Measurements from ENCODE around the gene KRT23.
"Not testable (repeated sequence)": the region's sequence is repeated elsewhere in the genome, so short reads cannot be mapped to it uniquely, and the experiment has no call there.

Gene KRT23

GRCh38 chr17:40947929-40948328 is 10.5 kb upstream of the KRT23 start:
- no peak for DNase-seq

DNA sequence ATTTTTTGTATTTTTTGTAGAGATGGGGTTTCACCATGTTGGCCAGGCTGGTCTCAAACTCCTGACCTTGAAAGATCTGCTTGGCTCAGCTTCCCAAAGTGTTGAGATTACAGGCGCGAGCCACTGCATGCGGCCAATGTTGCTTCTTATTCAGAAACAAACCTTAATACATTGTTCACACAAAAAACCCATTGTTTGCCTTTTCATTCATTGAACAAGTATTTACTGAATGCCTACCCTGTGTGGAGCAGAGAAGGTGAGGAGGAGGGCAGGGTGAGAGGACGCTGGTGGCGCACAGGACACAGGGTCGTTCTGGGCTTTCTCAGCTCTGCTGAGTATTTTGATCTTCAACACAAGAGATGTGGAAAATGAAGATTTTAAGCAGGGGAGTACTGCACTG is 8.0 kb upstream of the KRT23 start:
- no peak for DNase-seq

DNA sequence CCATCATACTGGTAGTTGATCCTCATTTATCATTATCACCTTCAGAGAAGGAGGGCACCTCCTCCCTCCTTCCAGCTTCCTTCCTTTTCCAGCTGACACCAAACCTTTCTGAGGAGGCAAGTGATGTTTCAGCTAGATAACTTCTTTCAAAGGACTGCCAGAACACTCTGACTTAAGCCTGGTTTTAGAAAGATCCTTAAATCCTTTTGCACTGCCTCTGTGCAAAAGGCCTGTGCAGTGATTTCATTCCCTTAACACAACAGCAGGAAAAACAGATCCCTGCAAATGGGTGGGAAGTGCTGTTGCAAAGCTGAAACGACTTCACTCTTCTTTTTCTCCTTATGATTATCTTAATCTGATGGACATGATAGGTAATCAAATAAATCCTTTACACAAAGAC is 7.1 kb upstream of the KRT23 start:
- DNase-seq = no peak

DNA sequence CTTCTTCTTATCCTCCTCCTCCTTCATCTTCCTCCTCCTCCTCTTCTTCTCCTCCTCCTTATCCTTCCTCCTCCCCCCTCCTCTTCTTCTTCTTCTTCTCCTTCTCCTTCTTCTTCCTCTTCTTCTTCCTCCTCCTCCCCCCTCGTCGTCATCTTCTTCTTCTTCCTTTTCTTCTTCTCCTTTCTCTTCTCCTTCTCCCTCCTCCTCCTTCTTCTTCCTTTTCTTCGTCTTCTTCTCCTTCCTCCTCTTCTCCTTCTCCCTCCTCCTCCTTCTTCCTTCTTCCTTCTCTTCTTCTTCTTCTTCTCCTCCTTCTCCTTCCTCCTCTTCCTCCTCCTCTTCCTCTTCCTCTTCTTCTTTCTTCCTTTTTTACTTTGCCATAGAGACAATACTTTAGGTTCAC is 5.1 kb upstream of the KRT23 start:
- DNase-seq = no peak

GRCh38 chr17:40940266-40940665 is 2.8 kb upstream of the KRT23 start:
- no peak for DNase-seq

DNA sequence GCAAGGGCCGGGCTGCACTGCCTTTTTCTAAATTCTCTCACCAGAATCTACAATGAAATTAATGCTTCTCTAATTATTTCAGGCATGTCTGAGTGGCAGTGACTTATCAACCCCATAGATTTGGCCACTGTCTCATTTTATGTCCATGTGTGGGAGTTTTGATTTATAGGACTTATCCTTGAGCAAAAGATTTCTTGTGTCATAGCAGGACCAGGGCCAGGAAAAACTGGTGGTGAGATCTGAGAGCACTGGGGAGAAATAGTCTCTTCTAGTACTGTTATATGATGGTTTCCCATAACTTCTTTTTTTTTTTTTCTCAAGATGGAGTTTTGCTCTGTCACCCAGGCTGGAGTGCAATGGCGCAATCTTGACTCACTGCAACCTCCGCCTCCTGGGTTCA is 1.5 kb upstream of the KRT23 start:
- no peak for DNase-seq

DNA sequence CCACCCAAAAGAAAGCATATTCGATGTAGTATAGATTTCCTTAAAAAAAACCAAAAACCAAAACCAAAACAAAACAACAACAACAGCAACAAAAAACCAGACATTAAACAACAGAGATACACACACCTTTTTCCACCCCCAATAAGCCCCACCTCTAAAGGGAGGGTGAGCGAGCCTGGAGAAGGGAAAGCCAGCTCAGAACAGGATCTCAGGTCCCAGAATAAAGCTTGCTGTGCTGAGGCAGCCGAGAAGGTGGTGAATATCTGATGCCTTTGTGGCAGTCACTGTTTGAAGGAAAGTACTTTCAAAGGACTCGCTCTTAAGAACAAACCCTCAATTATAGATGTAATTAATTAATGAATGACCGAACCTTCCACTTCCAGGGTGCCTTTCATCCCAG is 470 bp downstream of the KRT23 start:
- DNase-seq = no peak

- no peak for DNase-seq
Measured at GRCh38 chr17:40936437-40936971, 942 bp downstream of the KRT23 start.

GRCh38 chr17:40935624-40936023 is 1.8 kb downstream of the KRT23 start:
- no peak for DNase-seq

DNA sequence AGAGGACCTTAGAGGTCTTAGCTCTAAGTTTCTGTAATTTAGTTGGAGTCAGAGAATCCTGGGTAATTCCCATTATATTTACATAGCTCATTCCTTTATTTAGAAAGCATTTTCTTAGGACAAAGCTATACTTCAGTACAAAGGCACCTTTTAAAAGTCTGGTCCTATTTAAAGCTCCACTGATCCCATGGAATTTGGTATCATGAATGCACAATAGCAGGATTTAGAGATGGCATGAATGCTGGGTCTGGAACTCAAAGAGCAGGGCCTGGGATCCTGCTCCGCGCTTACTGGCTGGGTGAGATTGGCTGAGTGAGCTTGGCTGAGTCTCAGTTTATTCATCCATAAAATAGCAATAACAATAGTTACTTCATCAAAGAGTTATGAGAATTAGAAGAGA is 4.8 kb downstream of the KRT23 start:
- no peak for DNase-seq

- no peak for DNase-seq
Measured at GRCh38 chr17:40931311-40931710, 6.1 kb downstream of the KRT23 start.

DNA sequence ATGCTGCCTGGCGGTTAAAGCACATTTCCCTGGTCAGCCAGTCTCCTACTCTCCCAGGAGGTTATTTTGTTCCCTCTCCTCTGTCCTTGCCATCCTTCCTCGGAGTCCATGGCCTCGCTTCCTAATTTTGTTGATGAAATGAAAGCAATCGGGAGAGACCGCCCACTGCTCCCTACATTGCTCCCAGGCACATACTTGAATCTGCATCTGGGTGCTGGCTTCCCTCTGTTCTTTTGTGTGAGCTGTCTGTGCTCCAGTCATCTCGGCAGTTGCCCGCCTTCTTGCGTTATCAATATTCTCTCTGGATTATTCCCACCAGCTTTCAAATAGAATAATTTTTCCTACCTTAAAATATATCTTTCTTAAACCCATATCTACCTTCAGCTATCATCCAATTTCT is 11.1 kb downstream of the KRT23 start:
- DNase-seq = no peak

- no peak for DNase-seq
Measured at GRCh38 chr17:40922239-40922638, 15.2 kb downstream of the KRT23 start.

- DNase-seq = no peak
Measured at GRCh38 chr17:40921026-40921425, 16.4 kb downstream of the KRT23 start.

DNA sequence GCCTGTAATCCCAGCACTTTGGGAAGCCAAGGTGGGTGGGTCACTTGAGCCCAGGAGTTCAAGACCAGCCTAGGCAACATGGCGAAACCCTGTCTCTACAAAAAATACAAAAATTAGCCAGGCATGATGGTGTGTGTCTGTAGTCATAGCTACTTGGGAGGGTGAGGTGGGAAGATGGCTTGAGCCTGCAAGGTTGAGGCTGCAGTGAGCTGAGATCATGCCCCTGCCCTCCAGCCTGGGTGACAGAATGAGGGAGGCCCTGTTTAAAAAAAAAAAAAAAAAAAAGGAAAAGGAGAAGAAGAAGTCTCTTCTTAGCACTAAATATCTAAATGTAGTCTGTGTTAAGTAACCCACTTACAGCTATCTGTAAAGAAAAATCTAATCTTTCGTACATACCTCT is 20.3 kb downstream of the KRT23 start:
- not testable (repeated sequence) for DNase-seq

- no peak for DNase-seq
Measured at GRCh38 chr17:40916366-40916765, 21.1 kb downstream of the KRT23 start.

- no peak for DNase-seq
Measured at GRCh38 chr17:40915721-40916256, 21.7 kb downstream of the KRT23 start.

DNA sequence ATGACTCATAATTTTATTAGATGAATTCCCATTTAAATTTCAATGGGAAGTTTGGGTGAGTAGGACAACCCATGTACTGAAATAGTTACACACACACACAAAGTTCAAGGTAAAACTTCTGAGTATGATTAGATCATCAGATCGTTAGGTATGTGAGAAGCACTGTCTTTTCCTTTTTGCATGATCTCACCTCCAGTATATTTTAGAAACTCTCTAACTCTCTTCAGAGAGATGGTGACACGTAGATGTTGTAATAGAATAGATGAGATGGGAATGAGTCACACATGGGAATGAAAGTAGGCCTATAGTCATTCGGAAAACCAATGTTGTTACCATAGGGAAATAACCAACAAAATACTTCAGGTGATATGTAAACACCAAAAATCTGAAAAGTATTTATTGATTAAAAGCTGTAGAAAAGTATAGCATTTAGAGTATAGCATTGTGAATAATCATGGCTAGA is 22.2 kb downstream of the KRT23 start:
- no peak for DNase-seq

DNA sequence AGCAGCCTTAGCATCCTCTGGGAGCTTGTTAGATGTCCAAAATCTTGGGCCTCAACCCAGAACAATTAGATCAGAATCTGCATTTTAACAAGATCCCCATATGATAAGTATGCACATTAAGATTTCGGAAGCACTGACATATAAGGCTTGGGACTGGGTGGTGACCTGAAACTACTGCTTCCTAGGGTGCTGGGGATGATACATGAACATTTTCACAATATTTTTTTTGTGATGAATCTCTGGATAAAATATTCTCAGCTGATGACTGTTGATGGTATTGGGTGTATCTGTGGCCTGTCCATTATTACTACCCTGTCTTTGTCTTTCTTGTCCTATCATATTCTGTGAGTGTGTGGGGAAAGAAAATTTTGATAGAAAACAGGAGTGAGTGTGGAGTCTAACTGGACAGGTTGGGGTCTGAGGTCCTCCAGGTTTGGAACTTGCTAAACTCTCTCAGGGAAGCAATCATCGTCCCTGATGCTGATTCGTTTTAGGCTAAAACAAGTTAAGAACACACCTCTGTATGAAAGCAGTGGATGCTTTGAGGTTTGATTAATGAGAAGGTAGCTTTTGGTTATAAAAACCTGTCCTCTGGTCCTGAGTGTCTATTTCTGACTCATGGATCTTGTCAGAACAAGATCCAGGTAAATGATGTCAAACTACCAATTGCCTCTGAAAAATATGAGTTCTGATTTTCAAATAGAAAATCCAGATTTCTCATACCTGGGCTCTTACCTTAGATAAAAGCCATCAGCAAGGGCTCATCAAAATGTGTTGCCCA is 23.2 kb downstream of the KRT23 start:
- no peak for DNase-seq

- no peak for DNase-seq
Measured at GRCh38 chr17:40912486-40913210, 24.8 kb downstream of the KRT23 start.

DNA sequence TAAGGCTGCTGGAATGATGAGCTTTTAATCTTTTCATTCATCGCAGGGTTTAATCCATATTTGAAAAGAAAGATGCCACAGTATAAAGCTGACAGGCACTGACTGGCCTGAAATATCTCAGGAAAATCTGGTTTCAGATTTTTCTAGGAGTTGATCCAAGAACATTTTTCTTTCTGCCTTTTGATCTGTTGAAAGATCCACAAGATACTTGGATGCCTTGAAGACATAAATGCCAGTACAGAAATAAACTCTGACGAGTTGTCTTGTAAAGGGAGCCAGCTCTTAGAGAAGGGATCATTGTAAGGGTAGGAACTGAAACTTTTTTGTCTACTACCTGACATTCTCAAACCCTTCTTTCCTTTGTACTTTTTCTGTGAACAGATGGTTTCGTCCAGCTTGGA is 27.0 kb downstream of the KRT23 start:
- no peak for DNase-seq

GRCh38 chr17:40909755-40910154 is 27.7 kb downstream of the KRT23 start:
- no peak for DNase-seq

GRCh38 chr17:40909351-40909750 is 28.1 kb downstream of the KRT23 start:
- peak; percentile 54 for DNase-seq

- DNase-seq = no peak
Measured at GRCh38 chr17:40906613-40907012, 30.8 kb downstream of the KRT23 start.
